NB4 (cell line): ENCODE measurements around the gene CCDC134.

Experiments used
- CTCF ChIP-seq: IDR thresholded peaks from one replicate; pipeline ENCODE4 v1.5.1; 2012; ENCODE audit warnings: low read depth, low read length
- MAX ChIP-seq: IDR thresholded peaks from 2 replicates; pipeline ENCODE4 v1.6.1; 2011; ENCODE audit warnings: low read depth, low read length

GRCh38 chr22:41857155-41857859, 56.8 kb downstream of the CCDC134 start:
- peak; percentile 77 for TF ChIP-seq CTCF
- no peak; the same call in 1 of the 2 replicates for TF ChIP-seq MAX
